OCI-LY1 (cell line): Measurements from ENCODE around the gene WDPCP.

Experiments used
- H2AFZ ChIP-seq: fragments of 200-600 bp; sonication (generic), shearing (Covaris generic); 2 replicates; pipeline ENCODE4 v1.6.0; 2014; ENCODE audit warnings: antibody characterized with exemption, mild to moderate bottlenecking, low read length
- H3F3A ChIP-seq: fragments of 200-600 bp; sonication (generic), shearing (Covaris generic); 2 replicates; pipeline ENCODE4 v1.6.0; 2014; ENCODE audit warnings: mild to moderate bottlenecking, antibody characterized with exemption, low read length, moderate library complexity; ENCODE audit not compliant: insufficient read depth
- H3K27ac ChIP-seq: fragments of 200-600 bp; sonication (generic); 2 replicates; pipeline ENCODE4 v1.5.1; 2014; ENCODE audit warnings: low read length, mixed run types, mild to moderate bottlenecking, low read depth; ENCODE audit not compliant: poor library complexity, severe bottlenecking
- H3K27me3 ChIP-seq: fragments of 200-600 bp; sonication (generic); 2 replicates; pipeline ENCODE4 v1.6.0; 2014; ENCODE audit warnings: antibody characterized with exemption, mild to moderate bottlenecking, low read length, moderate library complexity; ENCODE audit not compliant: insufficient read depth
- H3K36me3 ChIP-seq: fragments of 200-600 bp; sonication (generic); 2 replicates; pipeline ENCODE4 v1.6.1; 2014; ENCODE audit warnings: mild to moderate bottlenecking, antibody characterized with exemption, low read length, moderate library complexity, mixed read lengths; ENCODE audit not compliant: insufficient read depth
- H3K4me1 ChIP-seq: fragments of 200-600 bp; sonication (generic); 2 replicates; pipeline ENCODE4 v1.5.1; 2014; ENCODE audit warnings: mild to moderate bottlenecking, low read length, moderate library complexity; ENCODE audit not compliant: insufficient read depth, severe bottlenecking
- H3K4me2 ChIP-seq: fragments of 200-600 bp; sonication (generic), shearing (Covaris generic); 2 replicates; pipeline ENCODE4 v1.6.1; 2014; ENCODE audit warnings: low read length
- H3K4me3 ChIP-seq: fragments of 200-600 bp; sonication (generic); 2 replicates; pipeline ENCODE4 v1.5.1; 2014; ENCODE audit warnings: low read length, low read depth, mild to moderate bottlenecking, mixed read lengths; ENCODE audit not compliant: poor library complexity, severe bottlenecking
- H3K79me2 ChIP-seq: fragments of 200-600 bp; shearing (Covaris generic); 2 replicates; pipeline ENCODE4 v1.6.1; 2016; ENCODE audit warnings: mixed run types, low read length, mixed read lengths; ENCODE audit not compliant: insufficient read depth
- H3K9ac ChIP-seq: fragments of 200-600 bp; sonication (generic), shearing (Covaris generic); 2 replicates; pipeline ENCODE4 v1.6.1; 2014; ENCODE audit warnings: mild to moderate bottlenecking, low read length, mixed read lengths
- H3K9me2 ChIP-seq: fragments of 200-600 bp; sonication (generic), shearing (Covaris generic); 2 replicates; pipeline ENCODE4 v1.6.1; 2014; ENCODE audit warnings: low read depth, mild to moderate bottlenecking, low read length, mixed read lengths
- H3K9me3 ChIP-seq: fragments of 200-600 bp; shearing (Covaris generic); 2 replicates; pipeline ENCODE4 v1.6.1; 2014; ENCODE audit warnings: low read length, mixed read lengths
- H4K20me1 ChIP-seq: fragments of 200-600 bp; sonication (generic), shearing (Covaris generic); 2 replicates; pipeline ENCODE4 v1.6.0; 2016; ENCODE audit warnings: mild to moderate bottlenecking, low read length; ENCODE audit not compliant: insufficient read depth
- CTCF ChIP-seq: fragments of 200-600 bp; sonication (generic), shearing (Covaris generic); IDR thresholded peaks from 2 replicates; pipeline ENCODE4 v1.5.1; 2017; ENCODE audit warnings: mild to moderate bottlenecking, antibody characterized with exemption, low read length, moderate library complexity, mixed read lengths
- EZH2 ChIP-seq: fragments of 200-600 bp; sonication (generic), shearing (Covaris generic); IDR thresholded peaks from 2 replicates; pipeline ENCODE4 v1.8.0; 2017; ENCODE audit warnings: borderline replicate concordance, mixed run types, mild to moderate bottlenecking, antibody characterized with exemption, low read length, moderate library complexity, mixed read lengths

WDPCP gene

GRCh38 chr2:63320669-63321068, 267.6 kb downstream of the WDPCP start:
- Histone ChIP-seq H4K20me1 (no peaks in the 10 kb centered on the region), H3K9ac (no peak overlapping the region), H3K9me3 (no peaks in the 10 kb centered on the region), H2AFZ (no peak overlapping the region), H3F3A (no peaks in the 10 kb centered on the region), H3K9me2 (no peaks in the 10 kb centered on the region), H3K27ac (no peak overlapping the region), H3K79me2 (no peaks in the 10 kb centered on the region), H3K4me3 (no peak overlapping the region), H3K36me3 (no peaks in the 10 kb centered on the region), H3K27me3 (no peaks in the 10 kb centered on the region), H3K4me2 (no peak overlapping the region), H3K4me1 (no peaks in the 10 kb centered on the region)
- TF ChIP-seq EZH2 (no peak), CTCF (no peak)

GRCh38 chr2:63310614-63311013, 277.7 kb downstream of the WDPCP start:
- no peaks in the 10 kb centered on the region for H3K27me3 ChIP-seq
- no peaks in the 10 kb centered on the region for H3K9me2 ChIP-seq
- H2AFZ ChIP-seq, result no peak overlapping the region
- no peak overlapping the region for H3K27ac ChIP-seq
- H3K9me3 ChIP-seq, result no peaks in the 10 kb centered on the region
- H3K4me3 ChIP-seq, result no peak overlapping the region
- H3K79me2 ChIP-seq, result no peaks in the 10 kb centered on the region
- no peaks in the 10 kb centered on the region for H3K4me1 ChIP-seq
- H3F3A ChIP-seq, result no peaks in the 10 kb centered on the region
- no peaks in the 10 kb centered on the region for H3K36me3 ChIP-seq
- H4K20me1 ChIP-seq, result no peaks in the 10 kb centered on the region
- TF ChIP-seq CTCF (no peak), EZH2 (no peak)
- H3K4me2 ChIP-seq, result no peak overlapping the region
- H3K9ac ChIP-seq, result no peak overlapping the region

GRCh38 chr2:63301481-63301880, 286.8 kb downstream of the WDPCP start:
- Histone ChIP-seq H3K27me3 (no peaks in the 10 kb centered on the region), H2AFZ (no peak overlapping the region), H3K9me3 (peaks cover 25% of the 10 kb centered on the region), H3K79me2 (no peaks in the 10 kb centered on the region), H3F3A (no peaks in the 10 kb centered on the region), H3K9me2 (no peaks in the 10 kb centered on the region), H3K36me3 (0 out of 2 replicates have a peak, but pooled peaks cover 4% of the 10 kb centered on the region), H3K27ac (no peak overlapping the region), H3K9ac (no peak overlapping the region), H4K20me1 (no peaks in the 10 kb centered on the region), H3K4me1 (no peaks in the 10 kb centered on the region), H3K4me2 (no peak overlapping the region), H3K4me3 (no peak overlapping the region)
- TF ChIP-seq CTCF (no peak), EZH2 (no peak)
